Naive thymus-derived CD4-positive, alpha-beta T cell (primary cell): Measurements from ENCODE around the gene RAVER1. TPM values are rescaled to one million over a fixed set of nuclear protein-coding genes. Genes with fewer than 3 reads are reported as not detected.
"Not testable (repeated sequence)": the region's sequence is repeated elsewhere in the genome, so short reads cannot be mapped to it uniquely, and the experiment has no call there.

ENCODE experiments used
- ATAC-seq: fragments of 150-1000 bp; cut with Tn5 transposase; 2 replicates; pipeline ENCODE4 v1.10.0; 2021; ENCODE audit warnings: mild to moderate bottlenecking, moderate library complexity
- CTCF ChIA-PET: fragments of 350-600 bp; sonication (Branson Sonifier 250); formaldehyde crosslinking; loops from one replicate; lab custom pipeline; 2021; ENCODE audit warnings: antibody characterized with exemption; lab: Charles Lee
- POLR2A ChIA-PET: fragments of 350-600 bp; sonication (Branson Sonifier 250); formaldehyde crosslinking; loops from one replicate; lab custom pipeline; 2021; ENCODE audit warnings: antibody characterized with exemption, inconsistent platforms; lab: Charles Lee
- DNase-seq, 9 donors: peaks; one replicate each; pipeline versions ENCODE4 v3.0.0 to v3.0.0-alpha.2; 2020 to 2022; ENCODE audit warnings: mixed read lengths in 1 of 9
- H3K27ac ChIP-seq: one replicate; pipeline ENCODE4 v1.7.0; 2013; ENCODE audit warnings: mild to moderate bottlenecking, low read depth, low read length, moderate library complexity
- H3K27me3 ChIP-seq, 2 donors: one replicate each; pipeline ENCODE4 v1.7.0; 2013; ENCODE audit warnings: low read length in 2 of 2, mild to moderate bottlenecking in 2 of 2, moderate library complexity in 2 of 2; ENCODE audit not compliant: control insufficient read depth in 2 of 2, insufficient read depth in 2 of 2
- H3K36me3 ChIP-seq, 3 experiments: 1 replicate in 2 of 3; 2 replicates in 1 of 3; pipeline ENCODE4 v1.7.0; 2013; ENCODE audit warnings: low read length in 3 of 3, mild to moderate bottlenecking in 3 of 3, moderate library complexity in 1 of 3; ENCODE audit not compliant: insufficient read depth in 3 of 3, control insufficient read depth in 2 of 3
- H3K4me1 ChIP-seq, 2 donors: one replicate each; pipeline ENCODE4 v1.7.0; 2013; ENCODE audit warnings: low read length in 2 of 2, mild to moderate bottlenecking in 2 of 2, moderate library complexity in 1 of 2; ENCODE audit not compliant: control insufficient read depth in 2 of 2, insufficient read depth in 2 of 2
- H3K4me3 ChIP-seq: 2 replicates; pipeline ENCODE4 v1.7.0; 2013; ENCODE audit warnings: mild to moderate bottlenecking, low read length
- H3K9me3 ChIP-seq, 3 experiments: 1 replicate in 2 of 3; 2 replicates in 1 of 3; pipeline ENCODE4 v1.7.0; 2013; ENCODE audit warnings: low read length in 3 of 3; ENCODE audit not compliant: control insufficient read depth in 2 of 3
- H3K27ac Mint-ChIP-seq, 9 donors: one replicate each; pipeline ENCODE4 v1.8.0; 2020 to 2022; ENCODE audit warnings: mixed read lengths in 9 of 9, mild to moderate bottlenecking in 8 of 9, moderate library complexity in 5 of 9, inconsistent platforms in 2 of 9
- H3K27me3 Mint-ChIP-seq, 5 donors: one replicate each; pipeline ENCODE4 v1.8.0; 2021 to 2022; ENCODE audit warnings: mixed read lengths in 5 of 5, mild to moderate bottlenecking in 1 of 5
- H3K36me3 Mint-ChIP-seq, 5 donors: one replicate each; pipeline ENCODE4 v1.8.0; 2020 to 2022; ENCODE audit warnings: mixed read lengths in 5 of 5, mild to moderate bottlenecking in 3 of 5, inconsistent platforms in 1 of 5
- H3K4me1 Mint-ChIP-seq, 7 donors: one replicate each; pipeline ENCODE4 v1.8.0; 2020 to 2022; ENCODE audit warnings: mixed read lengths in 7 of 7, mild to moderate bottlenecking in 3 of 7, inconsistent platforms in 1 of 7
- H3K4me3 Mint-ChIP-seq, 10 donors: one replicate each; pipeline ENCODE4 v1.8.0; 2020 to 2022; ENCODE audit warnings: mild to moderate bottlenecking in 10 of 10, mixed read lengths in 10 of 10, moderate library complexity in 6 of 10, inconsistent platforms in 2 of 10
- H3K9me3 Mint-ChIP-seq, 11 donors: one replicate each; pipeline ENCODE4 v1.8.0; 2020 to 2022; ENCODE audit warnings: mixed read lengths in 11 of 11, mild to moderate bottlenecking in 4 of 11, inconsistent platforms in 1 of 11, moderate library complexity in 1 of 11
- intact Hi-C, 2 donors: fragments of 100-400 bp; cut with micrococcal nuclease; formaldehyde crosslinking; loops; one replicate each; pipeline ENCODE4 v1.15.1; 2023
- polyA plus RNA-seq, 2 donors: library from polyadenylated mRNA; unstranded; fragments of 300-500 nt; fragmentation: Illumina TruSeq; gene quantifications; one replicate each; pipeline ENCODE4 v1.2.3, GENCODE V29; 2021
- total RNA-seq, 6 experiments: library from RNA in 5 of 6; stranded (reverse) in 5 of 6; gene quantifications; 1 replicate in 5 of 6; 2 replicates in 1 of 6; pipeline ENCODE4 v1.2.3 and lab custom pipeline; 2021 to 2026

RAVER1 gene, protein sequence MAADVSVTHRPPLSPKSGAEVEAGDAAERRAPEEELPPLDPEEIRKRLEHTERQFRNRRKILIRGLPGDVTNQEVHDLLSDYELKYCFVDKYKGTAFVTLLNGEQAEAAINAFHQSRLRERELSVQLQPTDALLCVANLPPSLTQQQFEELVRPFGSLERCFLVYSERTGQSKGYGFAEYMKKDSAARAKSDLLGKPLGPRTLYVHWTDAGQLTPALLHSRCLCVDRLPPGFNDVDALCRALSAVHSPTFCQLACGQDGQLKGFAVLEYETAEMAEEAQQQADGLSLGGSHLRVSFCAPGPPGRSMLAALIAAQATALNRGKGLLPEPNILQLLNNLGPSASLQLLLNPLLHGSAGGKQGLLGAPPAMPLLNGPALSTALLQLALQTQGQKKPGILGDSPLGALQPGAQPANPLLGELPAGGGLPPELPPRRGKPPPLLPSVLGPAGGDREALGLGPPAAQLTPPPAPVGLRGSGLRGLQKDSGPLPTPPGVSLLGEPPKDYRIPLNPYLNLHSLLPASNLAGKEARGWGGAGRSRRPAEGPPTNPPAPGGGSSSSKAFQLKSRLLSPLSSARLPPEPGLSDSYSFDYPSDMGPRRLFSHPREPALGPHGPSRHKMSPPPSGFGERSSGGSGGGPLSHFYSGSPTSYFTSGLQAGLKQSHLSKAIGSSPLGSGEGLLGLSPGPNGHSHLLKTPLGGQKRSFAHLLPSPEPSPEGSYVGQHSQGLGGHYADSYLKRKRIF
- 10 to 100 TPM; 43.2 to 81.1 (median 50.2) TPM for total RNA-seq
- polyA plus RNA-seq = 10 to 100 TPM; 15.6 to 31.9 TPM
- total RNA-seq (lab: John Stamatoyannopoulos, UW) = 37.2 reads per million, percentile 64 among the genes with 10 or more reads in this experiment

DNA sequence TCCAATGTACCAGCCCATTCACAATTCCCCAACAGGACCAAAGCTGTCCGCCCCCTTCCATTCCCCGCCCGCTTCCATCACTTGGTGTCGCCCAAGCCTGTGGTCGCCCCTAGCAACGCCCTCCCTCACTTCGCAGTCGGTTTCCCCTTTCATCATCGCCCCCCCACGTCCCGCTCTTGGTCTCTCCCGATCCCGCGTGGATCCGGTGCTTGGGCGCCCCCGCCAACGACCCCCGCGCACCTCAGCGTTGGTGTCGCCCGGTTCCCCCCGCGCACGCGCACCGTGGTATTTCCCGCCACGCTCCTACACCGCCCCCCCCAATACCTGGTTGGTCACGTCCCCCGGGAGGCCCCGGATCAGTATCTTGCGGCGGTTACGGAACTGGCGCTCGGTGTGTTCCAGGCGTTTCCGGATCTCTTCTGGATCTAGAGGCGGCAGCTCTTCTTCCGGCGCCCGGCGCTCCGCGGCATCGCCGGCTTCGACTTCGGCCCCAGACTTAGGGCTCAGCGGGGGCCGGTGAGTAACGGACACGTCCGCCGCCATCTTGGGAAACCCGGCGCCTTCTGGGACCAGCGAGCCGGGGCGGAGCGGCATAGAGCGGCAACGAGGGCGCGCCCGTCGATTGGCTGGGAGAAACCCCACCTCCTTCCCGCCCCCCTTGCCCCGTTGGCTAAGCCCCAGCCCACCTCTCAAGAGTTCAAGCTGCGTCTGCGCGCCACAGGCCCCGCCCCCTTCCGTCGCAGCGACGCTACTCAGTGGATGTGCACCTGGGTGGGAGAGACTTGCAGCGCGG lies at the start of gene RAVER1:
TSS of gene RAVER1 (minus strand) at position 565 of the 793 bp plus-strand sequence. CDS start at position 543, 22 bp downstream.
- Mint-ChIP-seq H3K36me3 (peaks cover 0 to 24% (median 0%) of the 10 kb centered on the region in 5 donors), H3K27me3 (no peaks in the 10 kb centered on the region), H3K9me3 (peaks cover 0 to 2% (median 0%) of the 10 kb centered on the region in 11 donors), H3K27ac (peak within 1 kb of the TSS; percentile 85 to 97 (median 95)), H3K4me3 (peak within 1 kb of the TSS; percentile 89 to 98 (median 93)), H3K4me1 (peaks cover 6 to 48% (median 33%) of the 10 kb centered on the region in 7 donors)
- Histone ChIP-seq H3K36me3 (peaks cover 4 to 67% (median 17%) of the 10 kb centered on the region in 3 experiments), H3K4me3 (peak within 1 kb of the TSS; percentile 89), H3K27me3 (no peaks in the 10 kb centered on the region), H3K27ac (peak within 1 kb of the TSS; percentile 91), H3K9me3 (no peaks in the 10 kb centered on the region), H3K4me1 (peaks cover 17 to 31% of the 10 kb centered on the region in 2 donors)
- DNase-seq (peak; percentile 86 to 98 (median 97)), ATAC-seq (peak; percentile 98)
- ChIA-PET CTCF (no interaction called here), POLR2A (interaction anchor here (0.5 to 2.5 kb wide), 10 partner anchors 10 to 1990 kb away, joined by 3 to 11 read pairs (median 4); partner anchors contain the start of genes DNMT1, FDX2, ICAM1 and ICAM5)
- intact Hi-C loops = loop anchor here (1.0 to 5.0 kb wide), 17 partner anchors 16 to 628 kb away; partner anchors contain the start of genes CDC37 (in 2 of the 2), TYK2 (in 2 of the 2), CDKN2D (in 1 of the 2) and DNMT1 (in 1 of the 2)

DNA sequence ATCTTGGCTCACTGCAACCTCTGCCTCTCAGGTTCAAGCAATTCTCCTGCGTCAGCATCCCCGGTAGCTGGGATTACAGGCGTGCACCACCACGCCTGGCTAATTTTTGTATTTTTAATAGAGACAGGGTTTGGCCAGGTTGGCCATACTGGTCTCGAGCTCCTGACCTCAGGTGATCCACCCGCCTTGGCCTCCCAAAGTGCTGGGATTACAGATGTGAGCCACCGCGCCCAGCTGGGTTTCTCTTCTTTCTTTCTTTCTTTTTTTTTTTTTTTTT lies 49.8 kb upstream of the RAVER1 start:
- not testable (repeated sequence) for H3K27ac ChIP-seq, H3K36me3 ChIP-seq, H3K9me3 Mint-ChIP-seq, H3K27me3 Mint-ChIP-seq, H3K4me1 ChIP-seq, H3K9me3 ChIP-seq, H3K27ac Mint-ChIP-seq, H3K4me3 Mint-ChIP-seq, DNase-seq, H3K27me3 ChIP-seq, ATAC-seq, H3K4me3 ChIP-seq
- POLR2A ChIA-PET = interaction anchor here (0.7 to 1.4 kb wide), 2 partner anchors 112 to 755 kb away, joined by 3 to 4 read pairs; partner anchors contain the start of gene ICAM1
- peaks cover 4 to 10% (median 6%) of the 10 kb centered on the region in 5 donors for H3K36me3 Mint-ChIP-seq
- intact Hi-C loops = loop anchor here in 1 of 2 donors (10.0 kb wide), 1 partner anchor 448 kb away; the partner anchor contains the start of gene OLFM2
- CTCF ChIA-PET = interaction anchor here (0.6 to 1.4 kb wide), 3 partner anchors 17 to 181 kb away, joined by 3 to 7 read pairs (median 3); no protein-coding TSS in a partner anchor
- H3K4me1 Mint-ChIP-seq = peaks cover 14 to 28% (median 23%) of the 10 kb centered on the region in 7 donors

DNA sequence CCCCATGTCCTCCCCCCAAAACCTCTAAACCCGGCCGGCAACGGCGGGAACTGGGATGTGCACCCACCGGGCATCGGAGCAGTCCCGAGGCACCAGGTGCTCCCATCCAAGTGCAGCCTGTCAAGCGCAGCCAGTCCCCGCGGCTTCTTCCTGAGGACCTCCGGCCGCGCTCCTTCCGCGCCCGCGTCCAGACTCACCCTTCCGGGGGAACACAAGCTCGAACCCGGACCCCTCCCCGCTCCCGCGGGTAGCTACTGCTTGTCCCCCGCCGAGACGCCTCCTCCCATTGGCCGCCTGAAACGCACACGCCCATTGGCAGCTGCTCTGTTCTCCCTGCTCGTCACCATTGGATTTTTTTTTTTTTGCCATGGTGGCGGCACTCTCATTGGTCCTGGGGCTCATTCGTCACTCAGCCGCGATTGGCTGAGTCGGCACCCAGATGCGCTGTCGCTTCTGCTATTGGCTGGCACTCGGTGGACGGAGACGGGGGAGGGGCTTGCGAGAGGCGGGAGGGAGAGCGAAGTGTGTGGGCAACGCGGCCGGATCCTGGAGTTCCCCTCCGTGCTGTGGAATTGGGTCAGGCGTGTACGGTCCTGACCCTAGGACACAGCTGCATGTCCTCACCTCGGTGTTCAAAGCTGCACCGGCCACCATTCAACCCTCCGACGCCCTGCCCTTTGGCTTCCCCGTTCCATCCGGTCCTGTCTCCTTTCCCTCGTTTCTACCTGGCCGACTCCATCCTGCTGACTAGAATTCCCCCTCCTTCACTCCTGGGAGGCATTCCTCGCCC lies 47.2 kb upstream of the RAVER1 start, which contains the start of gene TYK2:
TSS of gene TYK2 (minus strand) at position 260 of the 790 bp plus-strand sequence. CDS start 2,166 bp downstream, outside the sequence.
- peak within 1 kb of the TSS; percentile 84 for H3K27ac ChIP-seq
- POLR2A ChIA-PET = interaction anchor here (0.6 to 2.3 kb wide), 9 partner anchors 10 to 541 kb away, joined by 3 to 14 read pairs (median 4); partner anchors contain the start of genes CDC37, ICAM1 and RAVER1
- peaks cover 0 to 7% (median 0%) of the 10 kb centered on the region in 11 donors for H3K9me3 Mint-ChIP-seq
- H3K27ac Mint-ChIP-seq = peak within 1 kb of the TSS; percentile 88 to 97 (median 93)
- peaks cover 0 to 16% (median 0%) of the 10 kb centered on the region in 3 experiments for H3K36me3 ChIP-seq
- no peaks in the 10 kb centered on the region for H3K27me3 ChIP-seq
- peaks cover 0 to 3% (median 0%) of the 10 kb centered on the region in 5 donors for H3K27me3 Mint-ChIP-seq
- peaks cover 5 to 10% of the 10 kb centered on the region in 2 donors for H3K4me1 ChIP-seq
- peaks cover 14 to 34% (median 23%) of the 10 kb centered on the region in 7 donors for H3K4me1 Mint-ChIP-seq
- peak within 1 kb of the TSS; percentile 94 for H3K4me3 ChIP-seq
- intact Hi-C loops = loop anchor here (1.0 to 10.0 kb wide), 7 partner anchors 22 to 446 kb away; partner anchors contain the start of genes CDC37 (in 2 of the 2), ICAM1 (in 2 of the 2), RAVER1 (in 2 of the 2) and DNMT1 (in 1 of the 2)
- H3K36me3 Mint-ChIP-seq = peaks cover 4 to 15% (median 12%) of the 10 kb centered on the region in 5 donors
- DNase-seq = peak; percentile 94 to 99 (median 97)
- H3K9me3 ChIP-seq = no peaks in the 10 kb centered on the region
- H3K4me3 Mint-ChIP-seq = peak within 1 kb of the TSS; percentile 93 to 99 (median 94)
- CTCF ChIA-PET = interaction anchor here (0.6 to 1.9 kb wide), 8 partner anchors 9 to 122 kb away, joined by 3 to 10 read pairs (median 3); partner anchors contain the start of gene ICAM1
- peak; percentile 98 for ATAC-seq

DNA sequence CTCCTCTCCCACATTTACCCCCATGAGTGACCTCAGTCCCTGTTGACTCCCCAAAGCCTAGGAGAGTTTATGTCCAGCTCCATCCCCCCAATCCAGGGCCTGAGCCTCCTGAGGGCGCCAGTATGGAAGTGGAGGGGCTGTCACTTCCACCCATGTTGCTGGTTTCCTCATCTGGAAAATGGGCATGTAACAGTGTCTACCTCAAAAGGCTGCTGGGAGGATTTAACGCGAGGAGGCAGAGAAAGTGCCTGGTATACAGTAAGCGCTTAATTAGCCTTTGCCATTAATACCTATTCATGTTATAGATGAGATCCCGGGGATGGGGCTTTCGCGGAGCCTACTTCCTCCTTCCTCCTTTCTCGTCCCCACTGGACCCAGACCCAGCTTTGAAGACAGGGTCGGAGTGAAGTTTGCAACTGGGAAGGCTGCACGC lies 46.6 kb upstream of the RAVER1 start:
- CTCF ChIA-PET = interaction anchor here (0.6 to 1.9 kb wide), 6 partner anchors 9 to 121 kb away, joined by 3 to 10 read pairs (median 3); partner anchors contain the start of gene ICAM1
- ATAC-seq = no peak
- Mint-ChIP-seq H3K36me3 (peaks cover 4 to 17% (median 15%) of the 10 kb centered on the region in 5 donors), H3K27ac (peak overlapping the region; percentile 88 to 97 (median 93)), H3K27me3 (peaks cover 0 to 3% (median 0%) of the 10 kb centered on the region in 5 donors), H3K9me3 (peaks cover 0 to 7% (median 0%) of the 10 kb centered on the region in 11 donors), H3K4me1 (peaks cover 14 to 34% (median 25%) of the 10 kb centered on the region in 7 donors), H3K4me3 (peak overlapping the region; percentile 93 to 99 (median 94))
- H3K36me3 ChIP-seq = peaks cover 0 to 21% (median 0%) of the 10 kb centered on the region in 3 experiments
- no peaks in the 10 kb centered on the region for H3K27me3 ChIP-seq
- POLR2A ChIA-PET = interaction anchor here (0.9 to 2.3 kb wide), 6 partner anchors 9 to 237 kb away, joined by 3 to 10 read pairs (median 4); partner anchors contain the start of genes CDC37 and RAVER1
- intact Hi-C loops = loop anchor here (1.0 to 10.0 kb wide), 7 partner anchors 23 to 445 kb away; partner anchors contain the start of genes CDC37 (in 2 of the 2), ICAM1 (in 2 of the 2), RAVER1 (in 2 of the 2) and DNMT1 (in 1 of the 2)
- peak overlapping the region; percentile 84 for H3K27ac ChIP-seq
- H3K4me1 ChIP-seq = peaks cover 5 to 10% of the 10 kb centered on the region in 2 donors
- H3K9me3 ChIP-seq = no peaks in the 10 kb centered on the region
- peak overlapping the region; percentile 94 for H3K4me3 ChIP-seq
- no peak for DNase-seq

DNA sequence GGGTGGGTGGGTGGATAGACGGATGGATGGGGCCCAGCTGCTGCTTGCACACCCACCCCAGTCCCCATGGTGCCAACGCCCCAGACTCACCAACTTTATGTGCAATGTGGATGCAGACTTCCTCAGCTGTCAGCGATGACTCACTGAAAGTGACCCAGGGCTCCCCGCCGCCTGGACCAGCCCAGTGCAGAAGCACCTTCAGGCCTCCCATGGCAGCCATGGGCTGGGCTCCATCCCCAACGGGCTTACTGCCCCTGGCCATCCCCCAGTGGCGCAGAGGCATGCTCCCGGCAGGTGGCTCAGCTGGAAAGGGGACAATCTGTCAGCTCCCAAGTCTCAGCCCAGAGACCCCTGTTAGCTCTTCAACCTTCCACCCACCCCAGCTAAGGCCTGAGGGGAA lies 44.8 kb upstream of the RAVER1 start:
- H3K4me1 ChIP-seq = peaks cover 5 to 10% of the 10 kb centered on the region in 2 donors
- H3K27me3 Mint-ChIP-seq = peaks cover 0 to 3% (median 0%) of the 10 kb centered on the region in 5 donors

More for the DNA sequence above, 44.8 kb upstream of the RAVER1 start:
- peaks cover 0 to 7% (median 0%) of the 10 kb centered on the region in 11 donors for H3K9me3 Mint-ChIP-seq
- peaks cover 4 to 20% (median 17%) of the 10 kb centered on the region in 5 donors for H3K36me3 Mint-ChIP-seq
- H3K27ac Mint-ChIP-seq = peak overlapping the region in 4 of 9 donors; percentile 9 to 56 (median 40)
- Histone ChIP-seq H3K27ac (no peak overlapping the region), H3K4me3 (no peak overlapping the region), H3K27me3 (no peaks in the 10 kb centered on the region), H3K36me3 (peaks cover 0 to 28% (median 0%) of the 10 kb centered on the region in 3 experiments), H3K9me3 (no peaks in the 10 kb centered on the region)
- POLR2A ChIA-PET = no interaction called here
- H3K4me1 Mint-ChIP-seq = peaks cover 14 to 35% (median 26%) of the 10 kb centered on the region in 7 donors
- peak overlapping the region in 2 of 10 donors; percentile 20 to 43 for H3K4me3 Mint-ChIP-seq
- CTCF ChIA-PET = interaction anchor here (0.7 kb wide), 1 partner anchor 10 kb away, joined by 3 read pairs; no protein-coding TSS in a partner anchor
- ATAC-seq (no peak), DNase-seq (no peak)
- intact Hi-C loops = no loop called here
